ENCODE measurements around the gene EIF5B. TPM values are rescaled to one million over a fixed set of nuclear protein-coding genes. Genes with fewer than 3 reads are reported as not detected.
A peak's percentile ranks its signal among the peaks of the same experiment; 100 is the strongest.

EIF5B gene
- total and polyA plus RNA-seq, 4 donors = 22.9 to 36.2 (median 31.7) TPM

GRCh38 chr2:99403084-99403483, 65.9 kb downstream of the EIF5B start:
- H3K9me3 ChIP-seq (ENCODE audit: control insufficient read depth in 4 of 4, insufficient read depth in 3 of 4, low read length in 3 of 4) = no peaks in the 10 kb centered on the region
- peaks cover 0 to 10% (median 0%) of the 10 kb centered on the region in 5 donors for H3K4me1 ChIP-seq (ENCODE audit: control insufficient read depth in 5 of 5, insufficient read depth in 5 of 5, low read length in 5 of 5)
- H3K36me3 ChIP-seq (ENCODE audit: control insufficient read depth in 4 of 4, insufficient read depth in 4 of 4, low read length in 4 of 4) = peaks cover 33 to 71% (median 46%) of the 10 kb centered on the region in 4 donors
- TF ChIP-seq, protein P1, sequence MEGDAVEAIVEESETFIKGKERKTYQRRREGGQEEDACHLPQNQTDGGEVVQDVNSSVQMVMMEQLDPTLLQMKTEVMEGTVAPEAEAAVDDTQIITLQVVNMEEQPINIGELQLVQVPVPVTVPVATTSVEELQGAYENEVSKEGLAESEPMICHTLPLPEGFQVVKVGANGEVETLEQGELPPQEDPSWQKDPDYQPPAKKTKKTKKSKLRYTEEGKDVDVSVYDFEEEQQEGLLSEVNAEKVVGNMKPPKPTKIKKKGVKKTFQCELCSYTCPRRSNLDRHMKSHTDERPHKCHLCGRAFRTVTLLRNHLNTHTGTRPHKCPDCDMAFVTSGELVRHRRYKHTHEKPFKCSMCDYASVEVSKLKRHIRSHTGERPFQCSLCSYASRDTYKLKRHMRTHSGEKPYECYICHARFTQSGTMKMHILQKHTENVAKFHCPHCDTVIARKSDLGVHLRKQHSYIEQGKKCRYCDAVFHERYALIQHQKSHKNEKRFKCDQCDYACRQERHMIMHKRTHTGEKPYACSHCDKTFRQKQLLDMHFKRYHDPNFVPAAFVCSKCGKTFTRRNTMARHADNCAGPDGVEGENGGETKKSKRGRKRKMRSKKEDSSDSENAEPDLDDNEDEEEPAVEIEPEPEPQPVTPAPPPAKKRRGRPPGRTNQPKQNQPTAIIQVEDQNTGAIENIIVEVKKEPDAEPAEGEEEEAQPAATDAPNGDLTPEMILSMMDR (IDR thresholded peaks at IDR 0.05; ENCODE audit: control extremely low read depth, extremely low read depth) = no peak
- no peak overlapping the region for H3K9ac ChIP-seq (ENCODE audit: insufficient read depth in 1 of 2, low read length in 2 of 2)
- H3K27me3 ChIP-seq (ENCODE audit: control insufficient read depth in 3 of 3, insufficient read depth in 3 of 3, low read length in 2 of 3) = no peaks in the 10 kb centered on the region
- H3K27ac ChIP-seq (ENCODE audit: low read depth in 1 of 2, low read length in 1 of 2) = peak overlapping the region in 1 of 2 donors; percentile 60
- ATAC-seq (ENCODE audit: insufficient read depth, low FRiP score) = no peak
- DNase-seq = no peak
- H3K4me3 ChIP-seq = no peak overlapping the region

GRCh38 chr2:99403524-99403923, 66.3 kb downstream of the EIF5B start:
- no peak overlapping the region for H3K4me3 ChIP-seq
- no peak for ATAC-seq (ENCODE audit: insufficient read depth, low FRiP score)
- DNase-seq = no peak

GRCh38 chr2:99404039-99404796, 67.0 kb downstream of the EIF5B start:
- no peak for ATAC-seq (ENCODE audit: insufficient read depth, low FRiP score)
- Histone ChIP-seq H3K27me3 (ENCODE audit: control insufficient read depth in 3 of 3, insufficient read depth in 3 of 3, low read length in 2 of 3) (no peaks in the 10 kb centered on the region), H3K9me3 (ENCODE audit: control insufficient read depth in 4 of 4, insufficient read depth in 3 of 4, low read length in 3 of 4) (no peaks in the 10 kb centered on the region), H3K36me3 (ENCODE audit: control insufficient read depth in 4 of 4, insufficient read depth in 4 of 4, low read length in 4 of 4) (peaks cover 29 to 63% (median 37%) of the 10 kb centered on the region in 4 donors), H3K4me1 (ENCODE audit: control insufficient read depth in 5 of 5, insufficient read depth in 5 of 5, low read length in 5 of 5) (peaks cover 0 to 10% (median 0%) of the 10 kb centered on the region in 5 donors), H3K9ac (ENCODE audit: insufficient read depth in 1 of 2, low read length in 2 of 2) (no peak overlapping the region), H3K4me3 (no peak overlapping the region), H3K27ac (ENCODE audit: low read depth in 1 of 2, low read length in 1 of 2) (peak overlapping the region in 1 of 2 donors; percentile 60)
- DNase-seq = peak; percentile 15 to 54 (median 21)
- 83% methylated on average over 8 of the region's 8 CpGs for WGBS, 2 donors
- TF ChIP-seq, protein P1 (IDR thresholded peaks at IDR 0.05; ENCODE audit: control extremely low read depth, extremely low read depth) = no peak

More at GRCh38 chr2:99403524-99403923, 66.3 kb downstream of the EIF5B start:
- Histone ChIP-seq H3K4me1 (ENCODE audit: control insufficient read depth in 5 of 5, insufficient read depth in 5 of 5, low read length in 5 of 5) (peaks cover 0 to 10% (median 0%) of the 10 kb centered on the region in 5 donors), H3K27ac (ENCODE audit: low read depth in 1 of 2, low read length in 1 of 2) (peak overlapping the region in 1 of 2 donors; percentile 60), H3K27me3 (ENCODE audit: control insufficient read depth in 3 of 3, insufficient read depth in 3 of 3, low read length in 2 of 3) (no peaks in the 10 kb centered on the region), H3K9ac (ENCODE audit: insufficient read depth in 1 of 2, low read length in 2 of 2) (no peak overlapping the region), H3K36me3 (ENCODE audit: control insufficient read depth in 4 of 4, insufficient read depth in 4 of 4, low read length in 4 of 4) (peaks cover 30 to 68% (median 43%) of the 10 kb centered on the region in 4 donors), H3K9me3 (ENCODE audit: control insufficient read depth in 4 of 4, insufficient read depth in 3 of 4, low read length in 3 of 4) (no peaks in the 10 kb centered on the region)
- TF ChIP-seq, protein P1 (IDR thresholded peaks at IDR 0.05; ENCODE audit: control extremely low read depth, extremely low read depth) = no peak
- WGBS, 2 donors = 84 to 90% methylated on average over 4 of the region's 4 CpGs
